ENCODE measurements around the gene ALDH1L1. TPM values are rescaled to one million over a fixed set of nuclear protein-coding genes. Genes with fewer than 3 reads are reported as not detected.

Gene ALDH1L1
- total and polyA plus RNA-seq, 2 of the 13 experiments (the other 11 are each of a cell fraction or from before 2014, with no cell fraction given): 11.2 to 28.7 TPM

- TF ChIP-seq ZNF382 (CRISPR knock-in tag; IDR thresholded peaks at IDR 0.05; ENCODE audit: borderline replicate concordance) (no peak), PBX3 (CRISPR knock-in tag; IDR thresholded peaks at IDR 0.05; ENCODE audit: borderline replicate concordance) (no peak), YEATS2 (CRISPR knock-in tag; IDR thresholded peaks at IDR 0.05; ENCODE audit: borderline replicate concordance) (peak; percentile 71; the same call in 1 of the 2 replicates), FOXK2 (IDR thresholded peaks at IDR 0.05) (no peak), ZNF513 (CRISPR knock-in tag; conservative IDR thresholded peaks at IDR 0.05) (no peak), GTF3A (CRISPR knock-in tag; conservative IDR thresholded peaks at IDR 0.05) (no peak), NONO (IDR thresholded peaks at IDR 0.05) (no peak), NONO (CRISPR knock-in tag; conservative IDR thresholded peaks at IDR 0.05) (no peak), ZNF619 (CRISPR knock-in tag; IDR thresholded peaks at IDR 0.05) (no peak), ZNF17 (CRISPR knock-in tag; IDR thresholded peaks at IDR 0.05) (no peak), MTA1 (CRISPR knock-in tag; IDR thresholded peaks at IDR 0.05; ENCODE audit: borderline replicate concordance) (no peak), ATM (IDR thresholded peaks at IDR 0.05; ENCODE audit: borderline replicate concordance) (no peak), TOPORS (CRISPR knock-in tag; IDR thresholded peaks at IDR 0.05) (no peak), TOE1 (CRISPR knock-in tag; IDR thresholded peaks at IDR 0.05) (no peak), PPARG (CRISPR knock-in tag; conservative IDR thresholded peaks at IDR 0.05) (no peak), NRL (CRISPR knock-in tag; IDR thresholded peaks at IDR 0.05; ENCODE audit: borderline replicate concordance) (0 out of 2 replicates have a peak, but pooled peaks have one; percentile 18), FOXP4 (CRISPR knock-in tag; IDR thresholded peaks at IDR 0.05) (no peak), CBX1 (IDR thresholded peaks at IDR 0.05; ENCODE audit: low read depth) (no peak), TSC22D2 (CRISPR knock-in tag; IDR thresholded peaks at IDR 0.05; ENCODE audit: borderline replicate concordance) (no peak), FOXC1 (CRISPR knock-in tag; IDR thresholded peaks at IDR 0.05; ENCODE audit: borderline replicate concordance) (no peak), LBX2 (CRISPR knock-in tag; IDR thresholded peaks at IDR 0.05; ENCODE audit: borderline replicate concordance) (no peak), ZNF510 (CRISPR knock-in tag; IDR thresholded peaks at IDR 0.05; ENCODE audit: low read depth) (no peak), E2F5 (CRISPR knock-in tag; conservative IDR thresholded peaks at IDR 0.05) (no peak), ATF7 (IDR thresholded peaks at IDR 0.05) (no peak), ATF7 (CRISPR knock-in tag; IDR thresholded peaks at IDR 0.05) (no peak), HDAC6 (IDR thresholded peaks at IDR 0.05; ENCODE audit: low read depth, low read length) (no peak)
Observed at GRCh38 chr3:126056681-126057500, 123.5 kb downstream of the ALDH1L1 start (continued).

All from HepG2 (cell line).